GM19372 (cell line): ENCODE data around the gene SOCS7.
"Not testable (repeated sequence)": the region's sequence is repeated elsewhere in the genome, so short reads cannot be mapped to it uniquely, and the experiment has no call there.

ENCODE experiments used
- ATAC-seq: cut with Tn5 transposase; IDR thresholded peaks from one replicate; pipeline ENCODE4 v1.9.1; 2021; ENCODE audit warnings: mild to moderate bottlenecking, low read depth, moderate library complexity; ENCODE audit not compliant: unreplicated experiment

Gene SOCS7

GRCh38 chr17:38435795-38436194, 84.2 kb downstream of the SOCS7 start:
- ATAC-seq = no peak

- no peak for ATAC-seq
Observed at GRCh38 chr17:38436386-38436785, 84.7 kb downstream of the SOCS7 start.

GRCh38 chr17:38437313-38437712, 85.7 kb downstream of the SOCS7 start:
- ATAC-seq = not testable (repeated sequence)

GRCh38 chr17:38439436-38439835, 87.8 kb downstream of the SOCS7 start:
- no peak for ATAC-seq

- ATAC-seq = no peak
Observed at GRCh38 chr17:38440614-38441397, 89.2 kb downstream of the SOCS7 start.

- ATAC-seq = no peak
Observed at GRCh38 chr17:38441429-38442061, 89.9 kb downstream of the SOCS7 start.

- ATAC-seq = no peak
Observed at GRCh38 chr17:38442548-38442947, 90.9 kb downstream of the SOCS7 start.

- no peak for ATAC-seq
Observed at GRCh38 chr17:38443356-38444031, 91.8 kb downstream of the SOCS7 start.

GRCh38 chr17:38444151-38444550, 92.5 kb downstream of the SOCS7 start:
- no peak for ATAC-seq

GRCh38 chr17:38447502-38448085, 96.0 kb downstream of the SOCS7 start:
- ATAC-seq = no peak

GRCh38 chr17:38448208-38448771, 96.6 kb downstream of the SOCS7 start:
- no peak for ATAC-seq

- ATAC-seq = no peak
Observed at GRCh38 chr17:38449364-38449763, 97.7 kb downstream of the SOCS7 start.

- no peak for ATAC-seq
Observed at GRCh38 chr17:38450557-38451029, 98.9 kb downstream of the SOCS7 start.

- no peak for ATAC-seq
Observed at GRCh38 chr17:38451030-38451839, 99.6 kb downstream of the SOCS7 start.

GRCh38 chr17:38451840-38452529, 100.3 kb downstream of the SOCS7 start:
- ATAC-seq = no peak

- ATAC-seq = no peak
Observed at GRCh38 chr17:38452719-38453118, 101.1 kb downstream of the SOCS7 start.

GRCh38 chr17:38453951-38454421, 102.3 kb downstream of the SOCS7 start:
- no peak for ATAC-seq

- no peak for ATAC-seq
Observed at GRCh38 chr17:38454532-38454931, 102.9 kb downstream of the SOCS7 start.
